Measurements from ENCODE around the gene STK36. TPM values are rescaled to one million over a fixed set of nuclear protein-coding genes. Genes with fewer than 3 reads are reported as not detected.

The STK36 gene
- total and polyA plus RNA-seq, 2 donors (not counting 1 experiment from before 2014, with no cell fraction given), result 29.0 to 42.9 TPM

DNA sequence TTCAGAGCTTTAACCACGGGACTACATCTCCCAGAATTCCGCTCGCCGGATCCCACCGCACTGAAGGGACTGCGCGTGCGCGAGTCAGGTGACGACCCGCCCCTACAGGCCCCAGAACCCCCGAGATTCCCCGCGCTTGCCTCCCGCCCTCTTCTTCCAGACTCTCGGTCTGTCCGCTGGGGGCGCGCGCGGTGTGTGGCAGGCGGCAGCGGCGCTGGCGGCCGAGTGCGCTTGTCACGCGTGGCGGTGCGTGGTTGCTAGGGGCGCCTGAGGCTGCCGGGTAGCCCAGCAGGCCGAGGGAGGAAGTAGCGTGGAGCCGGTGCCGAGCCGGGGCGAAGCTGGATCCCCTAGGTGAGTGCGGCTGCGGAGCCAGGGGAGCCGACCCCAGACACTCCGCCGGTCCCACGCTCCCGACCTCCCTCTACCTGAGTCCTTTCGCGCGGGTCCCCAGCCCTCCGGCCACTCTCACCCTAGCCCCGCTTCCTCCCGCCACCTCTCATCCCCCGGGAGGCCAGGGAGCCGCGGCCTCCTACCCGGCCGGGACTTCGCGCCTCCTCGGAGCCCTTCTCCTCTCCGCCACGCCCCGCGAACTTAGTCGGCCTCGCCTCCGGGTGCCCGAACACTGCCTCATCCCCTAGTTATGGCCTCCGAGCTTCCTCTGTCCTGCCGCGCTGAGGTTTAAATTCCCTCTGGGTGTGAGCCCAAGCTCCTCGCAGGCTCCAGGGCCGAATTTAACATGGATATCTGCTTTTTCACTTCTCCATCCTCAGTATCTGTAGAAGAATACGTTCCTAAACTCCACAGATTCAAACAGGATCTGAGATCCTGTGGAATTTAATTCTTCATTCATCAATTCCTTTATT is 39.0 kb downstream of the STK36 start, which contains the start of gene TTLL4:
TSS of gene TTLL4 (plus strand) at position 149 of the 863 bp plus-strand sequence. CDS start 26,842 bp downstream, outside the sequence.
- Histone ChIP-seq H3K9me3 (ENCODE audit: control extremely low read depth in 1 of 3, control insufficient read depth in 2 of 3, insufficient read depth in 1 of 3, low read length in 2 of 3) (peaks cover 0 to 7% (median 0%) of the 10 kb centered on the region in 3 donors), H3K27ac (ENCODE audit: low read length in 2 of 2) (peak within 1 kb of the TSS; percentile 64 to 96), H3K79me2 (ENCODE audit: control insufficient read depth, insufficient read depth, low read length) (peaks cover 36% of the 10 kb centered on the region), H3K4me3 (ENCODE audit: control extremely low read depth in 1 of 5, extremely low read depth in 1 of 5, insufficient read depth in 1 of 5, low read depth in 2 of 5, low read length in 4 of 5) (peak within 1 kb of the TSS; percentile 71 to 94 (median 79)), H3K27me3 (replicated peaks in 1 of 4; ENCODE audit: control extremely low read depth in 1 of 4, control insufficient read depth in 3 of 4, insufficient read depth in 4 of 4, low read length in 3 of 4) (peaks cover 0 to 2% (median 0%) of the 10 kb centered on the region in 4 experiments), H2AFZ (ENCODE audit: insufficient read depth, low read depth, low read length, poor library complexity, severe bottlenecking) (peak within 1 kb of the TSS; percentile 98), H3K36me3 (replicated peaks in 1 of 2; ENCODE audit: control extremely low read depth in 1 of 2, control insufficient read depth in 1 of 2, extremely low read depth in 1 of 2, insufficient read depth in 2 of 2, low read length in 1 of 2) (no peaks in the 10 kb centered on the region), H4K20me1 (ENCODE audit: control insufficient read depth, insufficient read depth, low read length, poor library complexity, severe bottlenecking) (no peaks in the 10 kb centered on the region), H3K9ac (ENCODE audit: low read length) (peak within 1 kb of the TSS; percentile 89), H3K4me2 (replicated peaks; ENCODE audit: low read depth, low read length, poor library complexity, severe bottlenecking) (peak within 1 kb of the TSS; percentile 94), H3K4me1 (ENCODE audit: control insufficient read depth in 2 of 2, insufficient read depth in 2 of 2, low read length in 2 of 2) (peaks cover 18 to 21% of the 10 kb centered on the region in 2 donors)
- Mint-ChIP-seq H3K27ac (peak within 1 kb of the TSS; percentile 90), H3K27me3 (peaks cover 3% of the 10 kb centered on the region), H3K4me1 (peaks cover 26% of the 10 kb centered on the region), H3K9me3 (ENCODE audit: insufficient read depth) (no peaks in the 10 kb centered on the region), H3K4me3 (peak within 1 kb of the TSS; percentile 95)
- WGBS (ENCODE audit: insufficient coverage), result under 1% methylated on average over 71 of the region's 74 CpGs
- DNase-seq (peak; percentile 99), ATAC-seq (ENCODE audit: low read depth) (peak; percentile 98)
- POLR2A ChIA-PET, result interaction anchor here (0.6 to 1.4 kb wide), 4 partner anchors 11 to 52 kb away, joined by 3 to 8 read pairs (median 4); partner anchors contain the start of genes BCS1L, RNF25, STK36 and ZNF142
- intact Hi-C loops (cut with micrococcal nuclease), result loop anchor here (1.0 to 10.0 kb wide), 9 partner anchors 39 to 494 kb away; partner anchors contain the start of genes ARPC2, BCS1L, CNOT9 and NHEJ1
- CTCF ChIA-PET, result interaction anchor here (0.6 to 4.3 kb wide), 15 partner anchors 8 to 677 kb away, joined by 3 to 17 read pairs (median 3); partner anchors contain the start of genes BCS1L, DNPEP, RNF25 and STK36
- TF ChIP-seq, protein P1, sequence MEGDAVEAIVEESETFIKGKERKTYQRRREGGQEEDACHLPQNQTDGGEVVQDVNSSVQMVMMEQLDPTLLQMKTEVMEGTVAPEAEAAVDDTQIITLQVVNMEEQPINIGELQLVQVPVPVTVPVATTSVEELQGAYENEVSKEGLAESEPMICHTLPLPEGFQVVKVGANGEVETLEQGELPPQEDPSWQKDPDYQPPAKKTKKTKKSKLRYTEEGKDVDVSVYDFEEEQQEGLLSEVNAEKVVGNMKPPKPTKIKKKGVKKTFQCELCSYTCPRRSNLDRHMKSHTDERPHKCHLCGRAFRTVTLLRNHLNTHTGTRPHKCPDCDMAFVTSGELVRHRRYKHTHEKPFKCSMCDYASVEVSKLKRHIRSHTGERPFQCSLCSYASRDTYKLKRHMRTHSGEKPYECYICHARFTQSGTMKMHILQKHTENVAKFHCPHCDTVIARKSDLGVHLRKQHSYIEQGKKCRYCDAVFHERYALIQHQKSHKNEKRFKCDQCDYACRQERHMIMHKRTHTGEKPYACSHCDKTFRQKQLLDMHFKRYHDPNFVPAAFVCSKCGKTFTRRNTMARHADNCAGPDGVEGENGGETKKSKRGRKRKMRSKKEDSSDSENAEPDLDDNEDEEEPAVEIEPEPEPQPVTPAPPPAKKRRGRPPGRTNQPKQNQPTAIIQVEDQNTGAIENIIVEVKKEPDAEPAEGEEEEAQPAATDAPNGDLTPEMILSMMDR (IDR thresholded peaks at IDR 0.05), result peak; percentile 84
- no peak for TF ChIP-seq EZH2 (IDR thresholded peaks at IDR 0.05; ENCODE audit: borderline replicate concordance, insufficient read depth, low read depth, low read length, poor library complexity, severe bottlenecking)

All from B cell (primary cell).